ENCODE data around the gene PXDC1. TPM values are rescaled to one million over a fixed set of nuclear protein-coding genes. Genes with fewer than 3 reads are reported as not detected.
"Not testable (repeated sequence)": the region's sequence is repeated elsewhere in the genome, so short reads cannot be mapped to it uniquely, and the experiment has no call there.

The PXDC1 gene
- total RNA-seq, 2 experiments from 2014 or later: 0.18 TPM; not detected in 1

GRCh38 chr6:3773678-3774298 is 22.3 kb upstream of the PXDC1 start:
- H3K4me1 Mint-ChIP-seq: no peaks in the 10 kb centered on the region
- no peaks in the 10 kb centered on the region for H3K36me3 Mint-ChIP-seq
- no peak overlapping the region for H3K4me3 Mint-ChIP-seq
- H3K27ac Mint-ChIP-seq: no peak overlapping the region
- H3K9me3 Mint-ChIP-seq: no peaks in the 10 kb centered on the region
- DNase-seq: no peak
- H3K27me3 Mint-ChIP-seq: peaks cover 30% of the 10 kb centered on the region

DNA sequence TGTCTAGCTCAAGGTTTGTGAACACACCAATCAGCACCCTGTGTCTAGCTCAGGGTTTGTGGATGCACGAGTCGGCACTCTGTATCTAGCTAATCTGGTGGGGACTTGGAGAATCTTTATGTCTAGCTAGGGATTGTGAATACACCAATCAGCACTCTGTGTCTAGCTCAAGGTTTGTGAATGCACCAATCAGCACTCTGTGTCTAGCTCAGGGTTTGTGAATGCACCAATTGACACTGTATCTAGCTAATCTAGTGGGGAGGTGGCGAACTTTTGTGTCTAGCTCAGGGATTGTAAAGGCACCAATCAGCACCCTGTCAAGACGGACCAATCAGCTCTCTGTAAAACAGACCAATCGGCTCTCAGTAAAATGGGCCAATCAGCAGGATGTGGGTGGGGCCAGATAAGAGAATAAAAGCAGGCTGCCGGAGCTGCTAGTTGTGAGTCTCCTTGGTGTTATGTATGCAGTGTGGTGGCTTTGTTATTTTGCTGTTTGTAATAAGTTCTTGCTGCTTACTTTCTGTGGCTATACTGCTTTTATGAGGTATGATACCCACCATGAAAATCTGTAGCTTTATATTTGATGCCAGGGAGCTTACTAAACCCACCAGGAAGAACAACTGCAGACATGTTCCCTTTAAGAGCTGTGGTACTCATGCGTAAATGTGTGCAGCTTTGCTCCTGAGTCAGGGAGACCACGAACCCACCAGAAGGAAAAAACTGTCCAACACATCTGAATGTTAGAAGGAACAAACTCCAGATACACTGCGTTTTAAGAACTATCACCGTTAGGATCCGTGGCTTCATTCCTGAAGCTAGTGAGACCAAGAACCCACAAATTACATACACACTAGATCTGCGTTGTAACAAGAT is 20.9 kb upstream of the PXDC1 start:
- H3K36me3 Mint-ChIP-seq, H3K27ac Mint-ChIP-seq, DNase-seq, H3K4me1 Mint-ChIP-seq, H3K9me3 Mint-ChIP-seq, H3K4me3 Mint-ChIP-seq: not testable (repeated sequence)
- peaks cover 40% of the 10 kb centered on the region for H3K27me3 Mint-ChIP-seq

DNA sequence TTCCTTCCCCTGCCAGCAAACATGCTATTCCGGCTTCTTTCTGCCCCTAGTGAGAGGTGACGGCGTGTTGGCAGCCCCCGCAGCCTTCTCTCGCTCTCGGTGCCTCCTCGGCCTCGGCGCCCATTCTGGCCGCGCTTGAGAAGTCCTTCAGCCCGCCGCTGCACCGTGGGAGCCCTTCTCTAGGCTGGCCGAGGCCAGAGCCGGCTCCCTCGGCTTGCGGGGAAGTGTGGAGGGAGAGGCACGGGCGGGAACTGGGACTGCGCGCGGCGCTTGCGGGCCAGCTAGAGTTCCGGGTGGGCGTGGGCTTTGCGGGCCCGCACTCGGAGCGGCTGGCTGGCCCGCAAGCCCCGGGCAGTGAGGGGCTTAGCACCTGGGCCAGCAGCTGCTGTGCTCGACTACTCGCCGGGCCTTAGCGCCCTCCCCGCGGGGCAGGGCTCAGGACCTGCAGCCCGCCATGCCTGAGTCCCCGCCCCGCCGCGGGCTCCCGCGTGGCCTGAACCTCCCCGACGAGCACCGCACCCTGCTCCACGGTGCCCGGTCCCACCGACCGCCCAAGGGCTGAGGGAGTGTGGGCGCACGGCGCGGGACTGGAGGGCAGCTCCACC is 20.0 kb upstream of the PXDC1 start:
- no peak overlapping the region for H3K27ac Mint-ChIP-seq
- H3K27me3 Mint-ChIP-seq: peaks cover 38% of the 10 kb centered on the region
- no peaks in the 10 kb centered on the region for H3K36me3 Mint-ChIP-seq
- H3K9me3 Mint-ChIP-seq: no peaks in the 10 kb centered on the region
- no peaks in the 10 kb centered on the region for H3K4me1 Mint-ChIP-seq
- no peak for DNase-seq
- H3K4me3 Mint-ChIP-seq: no peak overlapping the region

GRCh38 chr6:3770023-3770720 is 18.7 kb upstream of the PXDC1 start:
- no peaks in the 10 kb centered on the region for H3K9me3 Mint-ChIP-seq
- H3K36me3 Mint-ChIP-seq: no peaks in the 10 kb centered on the region
- peaks cover 45% of the 10 kb centered on the region for H3K27me3 Mint-ChIP-seq
- no peaks in the 10 kb centered on the region for H3K4me1 Mint-ChIP-seq
- no peak overlapping the region for H3K27ac Mint-ChIP-seq
- DNase-seq: no peak
- no peak overlapping the region for H3K4me3 Mint-ChIP-seq

DNA sequence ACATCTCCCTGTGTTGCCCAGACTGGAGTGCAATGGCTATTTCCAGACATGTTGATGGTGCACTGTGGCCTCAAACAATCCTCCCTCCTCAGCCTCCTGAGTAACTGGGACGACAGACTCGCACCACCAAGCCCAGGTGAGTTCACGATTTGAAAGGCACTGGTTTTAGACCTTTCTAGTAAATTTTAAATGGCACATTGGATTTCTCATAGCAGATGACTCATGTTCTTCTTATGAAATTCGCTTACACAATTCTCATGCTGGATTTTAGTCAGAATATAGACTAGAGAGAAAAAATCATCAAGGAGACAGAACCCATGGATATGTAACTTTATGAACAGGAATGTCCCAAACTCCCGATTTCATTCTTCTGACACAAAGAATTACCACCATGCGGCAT is 18.1 kb upstream of the PXDC1 start:
- H3K36me3 Mint-ChIP-seq: no peaks in the 10 kb centered on the region
- no peak overlapping the region for H3K4me3 Mint-ChIP-seq
- no peak for DNase-seq
- H3K4me1 Mint-ChIP-seq: no peaks in the 10 kb centered on the region
- no peaks in the 10 kb centered on the region for H3K9me3 Mint-ChIP-seq
- H3K27me3 Mint-ChIP-seq: peaks cover 49% of the 10 kb centered on the region
- H3K27ac Mint-ChIP-seq: no peak overlapping the region

GRCh38 chr6:3768502-3768901 is 17.0 kb upstream of the PXDC1 start:
- peaks cover 49% of the 10 kb centered on the region for H3K27me3 Mint-ChIP-seq
- H3K27ac Mint-ChIP-seq: no peak overlapping the region
- no peak for DNase-seq
- no peaks in the 10 kb centered on the region for H3K36me3 Mint-ChIP-seq
- H3K4me1 Mint-ChIP-seq: no peaks in the 10 kb centered on the region
- no peak overlapping the region for H3K4me3 Mint-ChIP-seq
- no peaks in the 10 kb centered on the region for H3K9me3 Mint-ChIP-seq

DNA sequence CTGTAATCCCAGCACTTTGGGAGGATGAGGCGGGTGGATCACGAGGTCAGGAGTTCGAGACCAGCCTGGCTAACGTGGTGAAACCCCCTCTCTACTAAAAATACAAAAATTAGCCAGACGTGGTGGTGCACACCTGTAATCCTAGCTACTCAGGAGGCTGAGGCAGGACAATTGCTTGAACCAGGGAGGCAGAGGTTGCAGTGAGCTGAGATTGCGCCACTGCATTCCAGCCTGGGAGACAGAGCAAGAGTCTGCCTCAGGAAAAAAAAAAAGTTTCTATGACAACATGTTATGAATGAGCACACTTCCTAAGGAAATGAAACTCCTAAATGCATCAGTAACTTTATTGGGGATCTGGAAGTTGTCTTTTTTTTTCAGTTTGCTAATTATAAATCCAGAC is 16.0 kb upstream of the PXDC1 start:
- DNase-seq, H3K4me1 Mint-ChIP-seq, H3K4me3 Mint-ChIP-seq, H3K36me3 Mint-ChIP-seq, H3K9me3 Mint-ChIP-seq, H3K27ac Mint-ChIP-seq: not testable (repeated sequence)
- H3K27me3 Mint-ChIP-seq: peaks cover 44% of the 10 kb centered on the region

- Mint-ChIP-seq H3K4me3 (no peak overlapping the region), H3K27me3 (peaks cover 40% of the 10 kb centered on the region), H3K4me1 (no peaks in the 10 kb centered on the region), H3K36me3 (no peaks in the 10 kb centered on the region), H3K9me3 (no peaks in the 10 kb centered on the region), H3K27ac (no peak overlapping the region)
- DNase-seq: no peak
These were observed 14.7 kb upstream of the PXDC1 start for GRCh38 chr6:3766214-3766613.

GRCh38 chr6:3765415-3765814 is 13.9 kb upstream of the PXDC1 start:
- no peaks in the 10 kb centered on the region for H3K36me3 Mint-ChIP-seq
- H3K27ac Mint-ChIP-seq: no peak overlapping the region
- H3K4me3 Mint-ChIP-seq: no peak overlapping the region
- H3K9me3 Mint-ChIP-seq: no peaks in the 10 kb centered on the region
- H3K4me1 Mint-ChIP-seq: no peaks in the 10 kb centered on the region
- no peak for DNase-seq
- H3K27me3 Mint-ChIP-seq: peaks cover 36% of the 10 kb centered on the region

DNA sequence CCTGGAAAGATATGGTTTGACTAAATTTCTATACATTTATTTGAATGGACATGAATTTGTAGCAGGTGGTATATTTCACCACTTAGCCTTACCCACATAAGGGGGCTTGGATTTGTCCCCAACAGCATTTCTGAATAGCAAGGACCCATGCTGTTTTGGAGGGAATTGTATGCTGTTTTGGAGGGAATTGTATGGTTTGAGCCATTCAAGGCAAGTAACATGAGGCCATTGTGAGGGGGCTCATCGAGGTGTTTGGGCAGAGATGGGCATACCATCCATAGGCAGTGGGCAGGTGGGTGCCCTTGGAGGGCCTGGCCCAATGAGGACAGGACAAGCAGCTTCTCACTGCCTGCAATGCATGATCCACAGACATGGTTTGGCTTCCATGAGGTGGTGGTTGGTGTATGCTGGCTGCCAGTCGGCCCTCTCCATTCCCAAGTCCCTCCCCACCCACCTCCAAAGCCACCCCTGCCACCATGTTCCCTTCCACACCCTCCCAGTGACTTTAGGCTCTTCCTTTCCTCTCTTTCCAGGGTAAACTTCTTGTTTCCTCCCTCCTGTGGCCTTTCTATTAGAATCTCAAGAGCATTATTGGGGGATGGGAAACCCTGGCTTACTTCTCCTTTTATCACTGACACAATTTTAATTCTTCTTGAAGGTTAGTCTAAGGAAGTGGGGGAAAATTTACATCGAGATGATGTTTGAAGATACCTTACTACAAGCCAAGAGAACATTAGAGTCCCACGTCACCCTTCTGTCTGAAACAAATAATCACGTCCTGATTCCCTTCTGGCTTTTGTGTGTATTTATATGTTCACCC is 13.2 kb upstream of the PXDC1 start:
- H3K27ac Mint-ChIP-seq: no peak overlapping the region
- H3K27me3 Mint-ChIP-seq: peaks cover 29% of the 10 kb centered on the region
- H3K4me3 Mint-ChIP-seq: no peak overlapping the region
- DNase-seq: no peak
- no peaks in the 10 kb centered on the region for H3K36me3 Mint-ChIP-seq
- no peaks in the 10 kb centered on the region for H3K9me3 Mint-ChIP-seq
- no peaks in the 10 kb centered on the region for H3K4me1 Mint-ChIP-seq

DNA sequence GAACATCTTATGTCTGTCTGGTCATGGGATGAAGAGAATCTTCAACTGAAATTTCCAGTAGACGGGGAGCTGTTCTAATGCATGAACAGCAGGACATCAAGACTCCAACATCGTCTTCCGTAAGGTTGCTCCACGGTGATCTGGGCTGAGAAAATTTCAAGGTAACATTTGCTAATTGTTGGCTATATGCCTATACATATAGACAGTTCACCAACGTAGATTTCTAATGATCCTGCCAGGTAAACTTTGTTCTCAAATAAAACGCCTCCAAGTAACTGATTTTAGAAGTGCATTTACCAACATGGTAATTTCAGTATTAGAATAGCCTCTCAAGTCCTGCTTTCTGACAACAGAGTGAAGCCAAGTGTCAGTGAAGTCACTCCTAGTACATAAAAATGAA is 11.3 kb upstream of the PXDC1 start:
- peaks cover 16% of the 10 kb centered on the region for H3K27me3 Mint-ChIP-seq
- H3K4me3 Mint-ChIP-seq: no peak overlapping the region
- H3K9me3 Mint-ChIP-seq: no peaks in the 10 kb centered on the region
- no peaks in the 10 kb centered on the region for H3K4me1 Mint-ChIP-seq
- DNase-seq: no peak
- no peak overlapping the region for H3K27ac Mint-ChIP-seq
- no peaks in the 10 kb centered on the region for H3K36me3 Mint-ChIP-seq

- H3K9me3 Mint-ChIP-seq: no peaks in the 10 kb centered on the region
- no peak overlapping the region for H3K4me3 Mint-ChIP-seq
- DNase-seq: no peak
- H3K27ac Mint-ChIP-seq: no peak overlapping the region
- no peaks in the 10 kb centered on the region for H3K36me3 Mint-ChIP-seq
- no peaks in the 10 kb centered on the region for H3K4me1 Mint-ChIP-seq
- peaks cover 11% of the 10 kb centered on the region for H3K27me3 Mint-ChIP-seq
These were observed 10.8 kb upstream of the PXDC1 start for GRCh38 chr6:3762359-3762758.

DNA sequence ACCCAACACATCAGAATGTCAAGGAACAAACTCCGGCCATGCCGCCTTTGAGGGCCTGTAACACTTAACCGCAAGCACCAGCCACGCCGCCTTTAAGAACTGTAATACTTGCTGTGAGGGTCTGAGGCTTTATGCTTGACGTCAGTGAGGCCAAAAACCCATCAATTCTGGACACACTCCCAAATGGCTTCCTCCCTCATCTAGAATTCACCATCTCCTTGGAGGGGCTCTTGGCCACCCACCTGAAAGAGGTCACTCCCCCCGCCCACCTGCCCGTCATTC is 10.4 kb upstream of the PXDC1 start:
- Mint-ChIP-seq H3K36me3 (no peaks in the 10 kb centered on the region), H3K4me3 (no peak overlapping the region), H3K9me3 (no peaks in the 10 kb centered on the region), H3K27ac (no peak overlapping the region), H3K4me1 (no peaks in the 10 kb centered on the region), H3K27me3 (peaks cover 11% of the 10 kb centered on the region)
- no peak for DNase-seq

DNA sequence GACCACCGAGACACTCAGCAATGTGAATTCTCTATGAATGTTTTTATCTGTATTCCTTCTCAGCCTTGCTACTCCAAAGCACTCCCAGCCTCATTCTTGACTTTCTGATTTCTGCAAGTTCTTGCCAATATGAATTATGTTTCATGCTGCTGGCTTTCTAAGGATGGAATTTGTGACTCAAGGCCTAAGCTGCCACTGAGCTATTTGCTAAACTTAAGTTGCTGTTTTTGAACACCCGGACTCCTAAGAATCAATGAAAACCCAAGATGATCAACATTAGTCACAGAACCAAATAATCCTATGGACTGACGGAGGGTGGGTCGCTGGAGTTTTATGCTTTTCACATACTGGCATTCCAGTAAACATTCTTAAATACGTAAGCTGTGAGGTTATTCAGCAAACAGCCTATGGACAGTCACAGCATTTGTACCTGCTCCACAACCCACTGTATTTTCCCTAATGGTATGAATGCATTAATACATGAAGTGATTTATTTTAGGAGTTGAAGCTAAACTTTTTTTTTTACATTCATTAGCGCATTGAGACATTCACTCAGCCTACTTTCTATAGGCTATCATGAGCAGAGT is 8.2 kb upstream of the PXDC1 start:
- Mint-ChIP-seq H3K27me3 (peaks cover 5% of the 10 kb centered on the region), H3K9me3 (no peaks in the 10 kb centered on the region), H3K27ac (no peak overlapping the region), H3K36me3 (no peaks in the 10 kb centered on the region), H3K4me1 (no peaks in the 10 kb centered on the region), H3K4me3 (no peak overlapping the region)
- no peak for DNase-seq

DNA sequence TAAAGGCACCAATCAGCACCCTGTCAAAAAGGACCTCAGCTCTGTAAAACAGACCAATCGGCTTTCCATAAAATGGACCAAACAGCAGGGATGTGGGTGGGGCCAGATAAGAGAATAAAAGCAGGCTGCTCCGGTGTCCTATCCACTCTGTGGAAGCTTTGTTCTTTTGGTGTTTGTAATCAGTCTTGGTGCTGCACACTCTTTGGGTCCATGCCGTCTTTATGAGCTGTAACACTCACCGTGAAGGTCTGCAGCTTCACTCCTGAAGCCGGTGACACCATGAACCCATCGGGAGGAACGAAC is 7.3 kb upstream of the PXDC1 start:
- H3K4me3 Mint-ChIP-seq: no peak overlapping the region
- no peaks in the 10 kb centered on the region for H3K36me3 Mint-ChIP-seq
- peaks cover 14% of the 10 kb centered on the region for H3K27me3 Mint-ChIP-seq
- no peaks in the 10 kb centered on the region for H3K4me1 Mint-ChIP-seq
- no peak overlapping the region for H3K27ac Mint-ChIP-seq
- no peak for DNase-seq
- H3K9me3 Mint-ChIP-seq: no peaks in the 10 kb centered on the region

All from activated naive CD8-positive, alpha-beta T cell treated with anti-CD3 and anti-CD28 coated beads for 36 hours (primary cell).